EH (cell line): ENCODE results near the gene VPS18.
A peak's percentile ranks its signal among the peaks of the same experiment; 100 is the strongest.

Source experiments
- DNase-seq: peaks from one replicate; pipeline ENCODE4 v3.0.0-alpha.2; 2015; ENCODE audit warnings: low read depth

Gene VPS18

GRCh38 chr15:40900256-40901052, 6.2 kb downstream of the VPS18 start:
- DNase-seq, result no peak

- DNase-seq, result no peak
Measured at GRCh38 chr15:40901053-40901443, 6.8 kb downstream of the VPS18 start.

DNA sequence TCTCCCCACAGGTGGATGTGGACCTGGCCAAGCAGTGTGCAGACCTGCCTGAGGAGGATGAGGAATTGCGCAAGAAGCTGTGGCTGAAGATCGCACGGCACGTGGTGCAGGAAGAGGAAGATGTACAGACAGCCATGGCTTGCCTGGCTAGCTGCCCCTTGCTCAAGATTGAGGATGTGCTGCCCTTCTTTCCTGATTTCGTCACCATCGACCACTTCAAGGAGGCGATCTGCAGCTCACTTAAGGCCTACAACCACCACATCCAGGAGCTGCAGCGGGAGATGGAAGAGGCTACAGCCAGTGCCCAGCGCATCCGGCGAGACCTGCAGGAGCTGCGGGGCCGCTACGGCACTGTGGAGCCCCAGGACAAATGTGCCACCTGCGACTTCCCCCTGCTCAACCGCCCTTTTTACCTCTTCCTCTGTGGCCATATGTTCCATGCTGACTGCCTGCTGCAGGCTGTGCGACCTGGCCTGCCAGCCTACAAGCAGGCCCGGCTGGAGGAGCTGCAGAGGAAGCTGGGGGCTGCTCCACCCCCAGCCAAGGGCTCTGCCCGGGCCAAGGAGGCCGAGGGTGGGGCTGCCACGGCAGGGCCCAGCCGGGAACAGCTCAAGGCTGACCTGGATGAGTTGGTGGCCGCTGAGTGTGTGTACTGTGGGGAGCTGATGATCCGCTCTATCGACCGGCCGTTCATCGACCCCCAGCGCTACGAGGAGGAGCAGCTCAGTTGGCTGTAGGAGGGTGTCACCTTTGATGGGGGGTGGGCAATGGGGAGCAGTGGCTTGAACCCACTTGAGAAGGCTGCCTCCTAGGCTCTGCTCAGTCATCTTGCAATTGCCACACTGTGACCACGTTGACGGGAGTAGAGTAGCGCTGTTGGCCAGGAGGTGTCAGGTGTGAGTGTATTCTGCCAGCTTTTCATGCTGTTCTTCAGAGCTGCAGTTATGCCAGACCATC, 8.6 kb downstream of the VPS18 start:
- DNase-seq, result no peak

DNA sequence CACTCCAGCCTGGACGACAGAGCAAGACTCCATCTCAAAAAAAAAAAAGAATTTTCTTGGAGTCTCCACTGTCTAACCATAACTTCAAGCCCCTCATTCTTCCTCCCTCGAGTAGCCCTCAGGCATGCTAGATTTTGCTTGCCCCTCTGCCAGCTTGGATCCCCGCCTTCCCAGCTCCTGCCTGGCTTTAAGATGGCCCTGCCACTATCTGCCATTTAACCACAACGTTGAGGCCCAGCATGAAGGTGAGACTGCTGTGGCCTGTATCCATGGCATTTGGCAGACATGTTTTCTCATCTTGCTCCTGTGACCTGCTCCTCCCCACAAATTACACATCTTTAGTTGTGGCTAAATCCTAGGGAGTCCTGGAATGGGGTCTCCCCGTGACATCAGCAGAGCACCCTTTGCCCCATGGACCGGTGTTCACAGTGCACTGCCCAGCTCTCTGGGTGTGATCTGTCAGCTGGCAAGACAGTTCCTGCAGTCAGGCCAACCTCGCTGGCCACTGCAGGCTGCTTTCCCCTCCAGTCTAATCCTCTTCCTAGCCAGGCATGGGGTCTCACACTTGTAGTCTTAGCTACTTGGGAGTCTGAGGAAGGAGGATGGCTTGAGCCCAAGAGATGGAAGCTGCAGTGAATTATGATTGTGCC, 10.4 kb downstream of the VPS18 start:
- DNase-seq, result no peak

GRCh38 chr15:40906091-40906990, 12.1 kb downstream of the VPS18 start:
- DNase-seq, result peak; percentile 99

DNA sequence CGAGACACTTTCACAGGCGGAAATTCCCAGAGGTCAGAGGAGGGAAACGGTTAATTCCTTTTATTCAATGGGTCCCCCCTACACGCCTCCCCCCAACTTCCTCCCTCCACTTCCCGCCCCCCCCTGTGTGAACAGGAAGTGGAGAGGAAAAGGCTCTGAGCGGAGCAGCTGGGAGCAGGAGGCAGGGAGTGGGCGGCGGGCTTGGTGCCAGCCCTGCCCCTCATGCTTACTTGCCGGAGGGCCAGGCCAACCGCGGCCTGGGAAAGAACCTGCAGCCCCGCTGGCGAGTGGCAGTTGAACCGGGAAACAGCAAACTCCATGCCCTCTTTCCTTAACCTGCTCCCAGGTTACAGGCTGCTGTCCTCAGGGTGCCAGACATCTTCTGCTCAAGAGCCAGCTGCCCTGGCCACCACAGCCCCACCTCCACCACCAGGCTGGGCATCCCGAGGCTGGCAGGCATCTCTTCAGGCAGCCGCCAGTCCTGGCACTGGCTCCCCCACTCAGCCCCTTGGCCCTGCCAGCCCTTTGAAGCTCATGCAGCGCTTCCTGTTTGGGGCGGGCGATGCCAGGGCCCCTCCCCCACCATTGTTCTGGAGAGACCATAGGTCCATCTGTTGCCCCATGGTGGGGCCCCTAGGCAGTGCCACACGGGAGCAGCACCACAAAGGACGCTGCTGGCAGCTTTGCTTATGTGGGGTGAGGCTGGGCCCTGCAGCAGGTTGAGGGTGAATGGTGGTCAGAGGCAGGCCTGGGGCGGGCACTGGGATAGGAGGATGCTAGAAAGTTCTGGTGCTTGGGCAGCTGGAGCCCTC, 12.9 kb downstream of the VPS18 start:
- peak; percentile 41 for DNase-seq

- DNase-seq, result no peak
Measured at GRCh38 chr15:40908095-40908494, 13.8 kb downstream of the VPS18 start.

DNA sequence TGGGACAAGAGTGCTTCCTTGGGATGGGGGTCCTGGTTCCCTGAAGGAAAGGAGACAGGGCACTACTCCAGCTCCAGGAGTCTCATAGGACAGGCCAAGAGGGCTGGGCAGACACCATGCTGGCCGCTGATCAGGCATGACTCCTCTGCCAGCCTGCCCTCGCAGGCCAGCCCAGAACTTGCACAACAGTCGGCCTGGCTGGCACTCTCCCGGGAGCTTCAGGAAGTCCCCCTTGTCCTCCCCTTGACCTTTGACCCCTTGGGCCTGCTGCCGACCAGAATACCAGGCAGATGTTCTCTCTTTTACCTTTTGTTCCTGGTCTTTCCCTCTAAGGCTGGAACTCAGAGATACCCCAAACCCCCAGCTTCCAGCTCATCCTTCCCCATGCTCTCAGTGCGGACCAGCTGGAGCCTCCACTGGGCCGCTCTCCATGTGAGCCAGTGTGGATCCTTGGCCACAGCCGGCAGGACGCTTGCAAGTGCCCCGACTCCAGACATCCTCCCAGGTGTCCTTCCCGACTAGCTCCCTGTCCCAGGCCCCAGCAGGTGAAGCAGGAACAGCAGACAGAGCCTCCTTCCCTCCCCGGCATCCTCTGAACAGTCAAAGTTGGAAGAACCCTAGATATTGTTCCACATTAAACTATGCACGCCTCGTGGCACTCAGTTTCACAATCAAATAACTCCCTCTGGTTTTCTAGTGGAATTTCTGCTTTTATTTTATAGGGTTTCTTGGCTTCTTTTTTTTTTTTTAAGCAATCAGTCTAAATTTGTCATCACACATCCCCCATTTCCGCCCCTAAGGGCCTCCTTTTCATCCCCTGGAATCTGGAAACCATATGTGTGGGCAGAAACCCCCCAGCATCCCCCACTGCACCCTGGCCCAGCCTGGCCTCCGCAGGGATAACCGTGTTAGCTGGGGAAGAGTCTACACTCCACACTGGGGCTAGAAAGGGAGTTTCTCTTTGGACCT, 15.7 kb downstream of the VPS18 start:
- DNase-seq, result peak; percentile 82

- DNase-seq, result no peak
Measured at GRCh38 chr15:40911141-40911540, 16.9 kb downstream of the VPS18 start.

DNA sequence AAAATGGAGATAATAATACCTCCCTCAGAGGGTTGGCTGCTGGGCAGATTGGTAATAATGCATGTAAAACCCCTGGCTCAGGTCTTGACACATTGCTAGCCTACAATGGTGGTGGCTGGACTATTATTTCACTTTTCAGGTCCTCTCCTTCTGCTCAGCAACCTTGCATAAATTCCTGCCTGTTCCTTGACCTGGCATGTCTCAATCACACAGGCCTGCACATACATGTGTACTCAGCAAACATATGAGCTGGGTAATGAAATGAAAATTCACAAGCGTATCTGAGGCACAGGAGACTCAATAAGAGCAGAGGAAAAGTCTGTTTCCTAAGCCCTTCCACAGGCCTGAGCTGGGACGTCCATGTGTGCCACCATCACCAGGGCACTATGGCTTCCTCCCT, 17.4 kb downstream of the VPS18 start:
- no peak for DNase-seq

DNA sequence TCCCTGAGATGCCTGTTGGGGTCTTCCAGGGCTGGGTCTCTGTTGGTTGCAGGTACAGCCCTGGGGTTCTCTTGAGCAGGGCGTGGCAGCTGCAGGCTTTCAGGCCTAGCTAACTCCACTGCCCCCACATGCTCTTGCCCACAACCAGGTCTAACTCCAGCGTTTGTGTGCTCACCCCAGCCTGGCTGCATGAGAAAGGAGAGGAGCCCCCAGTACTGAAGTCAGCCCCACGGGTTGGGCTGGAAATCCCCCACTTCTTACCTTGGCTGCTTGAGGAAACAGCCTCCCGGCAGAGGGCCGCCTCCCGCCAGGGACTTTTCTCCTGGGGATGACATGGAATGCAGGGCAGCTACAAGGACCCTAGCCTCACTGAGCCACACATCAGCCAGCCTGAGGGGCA, 18.2 kb downstream of the VPS18 start:
- no peak for DNase-seq

DNA sequence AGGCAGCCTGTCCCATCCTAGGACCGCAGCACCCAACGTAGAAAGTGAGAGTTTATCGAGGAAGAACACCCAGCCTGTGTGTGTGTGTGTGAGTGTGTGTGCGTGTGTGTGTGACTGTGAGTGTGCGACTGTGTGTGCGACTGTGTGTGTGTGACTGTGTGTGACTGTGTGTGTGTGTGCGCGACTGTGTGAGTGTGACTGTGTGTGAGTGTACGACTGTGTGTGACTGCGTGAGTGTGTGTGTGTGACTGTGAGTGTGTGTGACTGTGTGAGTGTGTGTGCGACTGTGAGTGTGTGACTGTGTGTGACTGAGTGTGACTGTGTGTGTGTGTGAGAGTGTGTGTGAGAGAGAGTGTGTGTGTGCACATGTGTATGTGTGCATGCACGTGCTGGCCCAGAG, 19.8 kb downstream of the VPS18 start:
- DNase-seq, result no peak

GRCh38 chr15:40914486-40914885, 20.2 kb downstream of the VPS18 start:
- no peak for DNase-seq

DNA sequence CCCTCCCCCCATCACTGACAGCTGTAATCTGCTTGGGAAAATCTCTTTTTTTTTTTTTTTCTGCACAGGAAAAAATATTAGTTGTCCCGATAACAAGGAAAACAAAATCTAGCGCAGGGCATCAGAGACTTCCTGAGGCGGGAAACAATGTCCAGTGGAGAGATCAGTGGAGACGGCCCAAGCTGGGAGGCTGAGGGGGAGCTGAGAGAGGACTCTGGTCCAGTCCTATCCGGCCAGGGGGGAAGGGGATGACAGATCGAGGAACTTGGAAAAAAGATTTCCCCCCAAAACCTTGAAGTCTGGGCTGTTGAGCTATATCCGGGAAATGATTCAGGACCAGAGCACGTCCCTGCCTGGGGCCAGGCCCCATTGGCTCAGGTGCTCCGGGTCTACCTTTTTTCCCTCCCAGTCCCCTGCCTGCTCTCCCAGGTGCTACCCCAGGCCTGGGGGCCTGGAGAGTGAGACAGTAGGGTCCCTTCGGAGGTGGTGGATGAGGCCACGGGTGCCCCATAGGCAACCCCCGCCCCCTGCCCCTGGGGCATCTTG, 20.9 kb downstream of the VPS18 start:
- no peak for DNase-seq

- no peak for DNase-seq
Measured at GRCh38 chr15:40915679-40916078, 21.4 kb downstream of the VPS18 start.

DNA sequence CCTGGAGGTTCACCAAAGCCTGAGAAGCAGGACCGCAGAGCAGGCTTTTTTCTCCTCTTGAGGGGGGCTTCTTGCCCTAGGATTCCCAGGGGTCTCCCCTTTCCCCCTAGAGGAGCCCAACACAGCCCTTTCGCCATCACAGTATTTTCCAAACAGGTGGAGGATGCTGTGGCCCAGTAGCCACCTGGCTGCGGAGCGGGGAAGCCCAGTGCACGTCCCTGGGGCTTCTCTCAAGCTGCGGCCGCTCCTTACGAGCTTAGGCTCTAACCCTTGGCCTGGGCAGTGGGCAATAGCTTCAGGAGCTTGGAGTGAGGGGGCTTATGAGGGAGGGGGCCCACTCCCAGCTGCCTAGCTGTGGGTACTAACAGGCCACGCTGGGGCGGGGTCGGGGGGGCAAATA, 23.3 kb downstream of the VPS18 start:
- DNase-seq, result no peak

GRCh38 chr15:40918146-40918798, 24.0 kb downstream of the VPS18 start:
- DNase-seq, result no peak

GRCh38 chr15:40918799-40919392, 24.6 kb downstream of the VPS18 start:
- no peak for DNase-seq
